ENCODE data around the gene CDH13. TPM values are rescaled to one million over a fixed set of nuclear protein-coding genes. Genes with fewer than 3 reads are reported as not detected.
A peak's percentile ranks its signal among the peaks of the same experiment; 100 is the strongest.

Gene CDH13
- total RNA-seq, 1 experiment from 2014 or later: 62.5 TPM

- H3K4me3 ChIP-seq: no peak overlapping the region
- H3K9me3 ChIP-seq (replicated peaks): no peaks in the 10 kb centered on the region
- no peaks in the 10 kb centered on the region for H3K27me3 ChIP-seq (replicated peaks)
- peak in 1 of 2 experiments; percentile 14 for DNase-seq (ENCODE audit: low read depth in 1 of 2, low spot score in 2 of 2)
- no peaks in the 10 kb centered on the region for H3K4me1 ChIP-seq (replicated peaks)
- no peaks in the 10 kb centered on the region for H3K36me3 ChIP-seq
- H3K27ac ChIP-seq: no peak overlapping the region
Measured at GRCh38 chr16:83627996-83628395, 1001.2 kb downstream of the CDH13 start.

GRCh38 chr16:83629426-83629825 lies 1002.7 kb downstream of the CDH13 start:
- no peaks in the 10 kb centered on the region for H3K9me3 ChIP-seq (replicated peaks)
- H3K27ac ChIP-seq: no peak overlapping the region
- H3K27me3 ChIP-seq (replicated peaks): no peaks in the 10 kb centered on the region
- no peak overlapping the region for H3K4me3 ChIP-seq
- H3K36me3 ChIP-seq: no peaks in the 10 kb centered on the region
- H3K4me1 ChIP-seq (replicated peaks): no peaks in the 10 kb centered on the region
- DNase-seq (ENCODE audit: low read depth in 1 of 2, low spot score in 2 of 2): no peak

GRCh38 chr16:83629836-83630235 lies 1003.1 kb downstream of the CDH13 start:
- DNase-seq (ENCODE audit: low read depth in 1 of 2, low spot score in 2 of 2): peak in 1 of 2 experiments; percentile 3
- no peak overlapping the region for H3K4me3 ChIP-seq
- H3K27ac ChIP-seq: no peak overlapping the region
- no peaks in the 10 kb centered on the region for H3K27me3 ChIP-seq (replicated peaks)
- no peaks in the 10 kb centered on the region for H3K36me3 ChIP-seq
- no peaks in the 10 kb centered on the region for H3K9me3 ChIP-seq (replicated peaks)
- no peaks in the 10 kb centered on the region for H3K4me1 ChIP-seq (replicated peaks)

GRCh38 chr16:83630979-83631378 lies 1004.2 kb downstream of the CDH13 start:
- H3K27me3 ChIP-seq (replicated peaks): no peaks in the 10 kb centered on the region
- no peak overlapping the region for H3K27ac ChIP-seq
- DNase-seq (ENCODE audit: low read depth in 1 of 2, low spot score in 2 of 2): peak in 1 of 2 experiments; percentile 8
- no peaks in the 10 kb centered on the region for H3K9me3 ChIP-seq (replicated peaks)
- no peaks in the 10 kb centered on the region for H3K4me1 ChIP-seq (replicated peaks)
- no peak overlapping the region for H3K4me3 ChIP-seq
- H3K36me3 ChIP-seq: no peaks in the 10 kb centered on the region

- H3K27ac ChIP-seq: no peak overlapping the region
- H3K4me3 ChIP-seq: no peak overlapping the region
- H3K36me3 ChIP-seq: no peaks in the 10 kb centered on the region
- DNase-seq (ENCODE audit: low read depth in 1 of 2, low spot score in 2 of 2): peak in 1 of 2 experiments; percentile 10
- no peaks in the 10 kb centered on the region for H3K9me3 ChIP-seq (replicated peaks)
- no peaks in the 10 kb centered on the region for H3K4me1 ChIP-seq (replicated peaks)
- H3K27me3 ChIP-seq (replicated peaks): no peaks in the 10 kb centered on the region
Measured at GRCh38 chr16:83633286-83633685, 1006.5 kb downstream of the CDH13 start.

GRCh38 chr16:83648347-83648746 lies 1021.6 kb downstream of the CDH13 start:
- no peak for DNase-seq (ENCODE audit: low read depth in 1 of 2, low spot score in 2 of 2)
- Histone ChIP-seq H3K9me3 (replicated peaks) (no peaks in the 10 kb centered on the region), H3K4me1 (replicated peaks) (0 out of 2 replicates have a peak, but pooled peaks cover under 1% of the 10 kb centered on the region), H3K27me3 (replicated peaks) (no peaks in the 10 kb centered on the region), H3K36me3 (no peaks in the 10 kb centered on the region), H3K27ac (no peak overlapping the region), H3K4me3 (no peak overlapping the region)

GRCh38 chr16:83651871-83652270 lies 1025.1 kb downstream of the CDH13 start:
- no peak for DNase-seq (ENCODE audit: low read depth in 1 of 2, low spot score in 2 of 2)
- H3K9me3 ChIP-seq (replicated peaks): no peaks in the 10 kb centered on the region
- H3K4me1 ChIP-seq (replicated peaks): peaks cover 11% of the 10 kb centered on the region
- no peaks in the 10 kb centered on the region for H3K36me3 ChIP-seq
- H3K4me3 ChIP-seq: no peak overlapping the region
- H3K27ac ChIP-seq: no peak overlapping the region
- no peaks in the 10 kb centered on the region for H3K27me3 ChIP-seq (replicated peaks)

DNA sequence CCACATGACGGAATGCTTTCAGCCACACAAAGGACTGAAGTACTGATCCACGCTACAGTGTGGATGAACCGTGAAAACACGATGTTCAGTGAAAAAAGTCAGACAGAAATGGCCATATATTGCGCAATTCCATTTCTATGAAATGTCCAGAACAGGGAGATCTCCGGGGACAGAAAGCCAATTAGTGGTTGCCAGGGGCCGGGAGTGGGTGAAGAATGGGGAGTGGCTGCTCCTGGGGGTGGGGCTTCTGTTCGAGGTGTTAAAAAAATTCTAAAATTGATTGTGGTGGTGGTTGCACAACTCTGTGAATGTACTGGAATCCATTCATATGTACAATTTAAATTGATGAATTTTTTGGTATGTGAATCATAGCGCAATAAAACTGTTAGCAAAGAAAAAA lies 1026.2 kb downstream of the CDH13 start:
- no peak for DNase-seq (ENCODE audit: low read depth in 1 of 2, low spot score in 2 of 2)
- Histone ChIP-seq H3K27ac (no peak overlapping the region), H3K36me3 (no peaks in the 10 kb centered on the region), H3K27me3 (replicated peaks) (no peaks in the 10 kb centered on the region), H3K4me1 (replicated peaks) (peaks cover 11% of the 10 kb centered on the region), H3K9me3 (replicated peaks) (no peaks in the 10 kb centered on the region), H3K4me3 (no peak overlapping the region)

- Histone ChIP-seq H3K4me1 (replicated peaks) (peaks cover 11% of the 10 kb centered on the region), H3K4me3 (no peak overlapping the region), H3K9me3 (replicated peaks) (no peaks in the 10 kb centered on the region), H3K36me3 (no peaks in the 10 kb centered on the region), H3K27ac (peak overlapping the region; percentile 26), H3K27me3 (replicated peaks) (no peaks in the 10 kb centered on the region)
- peak in 1 of 2 experiments; percentile 41 for DNase-seq (ENCODE audit: low read depth in 1 of 2, low spot score in 2 of 2)
Measured at GRCh38 chr16:83653785-83654184, 1027.0 kb downstream of the CDH13 start.

- no peaks in the 10 kb centered on the region for H3K36me3 ChIP-seq
- H3K27me3 ChIP-seq (replicated peaks): no peaks in the 10 kb centered on the region
- H3K4me1 ChIP-seq (replicated peaks): no peaks in the 10 kb centered on the region
- DNase-seq (ENCODE audit: low read depth in 1 of 2, low spot score in 2 of 2): no peak
- no peak overlapping the region for H3K4me3 ChIP-seq
- no peaks in the 10 kb centered on the region for H3K9me3 ChIP-seq (replicated peaks)
- H3K27ac ChIP-seq: no peak overlapping the region
Measured at GRCh38 chr16:83660282-83660681, 1033.5 kb downstream of the CDH13 start.

DNA sequence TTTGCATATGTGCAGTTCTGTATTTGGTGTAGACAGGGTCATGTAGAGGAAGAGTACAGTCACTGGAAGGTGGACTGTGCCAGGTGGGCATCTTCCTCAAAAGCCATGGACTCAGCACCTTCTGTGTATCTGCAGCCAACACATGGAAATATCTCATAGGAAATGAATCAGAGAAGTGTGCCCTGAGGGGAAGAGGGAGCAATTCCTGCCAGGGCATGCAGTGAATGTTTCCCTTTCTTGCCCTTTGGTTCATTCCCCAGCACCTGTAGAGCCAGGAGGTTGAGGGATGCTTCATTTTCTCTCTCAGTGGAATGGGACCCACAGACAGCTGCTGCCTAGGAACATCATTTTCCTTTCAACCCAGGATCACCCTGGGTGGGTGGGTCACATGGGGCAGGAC lies 1034.9 kb downstream of the CDH13 start:
- DNase-seq (ENCODE audit: low read depth in 1 of 2, low spot score in 2 of 2): no peak
- Histone ChIP-seq H3K9me3 (replicated peaks) (no peaks in the 10 kb centered on the region), H3K4me3 (no peak overlapping the region), H3K27me3 (replicated peaks) (no peaks in the 10 kb centered on the region), H3K36me3 (no peaks in the 10 kb centered on the region), H3K4me1 (replicated peaks) (no peaks in the 10 kb centered on the region), H3K27ac (no peak overlapping the region)

DNA sequence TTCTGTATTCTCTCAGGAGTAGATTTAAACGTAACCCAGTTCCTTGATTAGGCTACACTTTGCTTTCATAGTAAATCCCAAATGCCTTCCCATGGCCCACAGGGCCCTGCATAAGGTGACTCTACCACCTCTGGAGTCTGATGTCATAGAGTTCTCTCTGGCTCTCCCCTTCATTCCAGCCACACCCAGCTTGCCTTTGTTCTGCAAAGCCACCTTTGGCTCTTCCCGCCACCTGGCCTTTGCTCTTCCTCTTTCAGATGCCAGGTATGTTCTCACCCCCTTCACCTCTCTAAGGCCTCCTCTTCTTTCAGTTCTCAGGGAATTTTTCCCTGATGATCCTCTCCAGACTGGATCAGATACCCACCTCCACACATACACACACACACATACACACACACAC lies 1039.7 kb downstream of the CDH13 start:
- H3K27me3 ChIP-seq (replicated peaks): no peaks in the 10 kb centered on the region
- no peak overlapping the region for H3K27ac ChIP-seq
- H3K4me3 ChIP-seq: no peak overlapping the region
- H3K4me1 ChIP-seq (replicated peaks): no peaks in the 10 kb centered on the region
- no peaks in the 10 kb centered on the region; the same call in 1 of the 2 replicates for H3K36me3 ChIP-seq
- no peaks in the 10 kb centered on the region for H3K9me3 ChIP-seq (replicated peaks)
- DNase-seq (ENCODE audit: low read depth in 1 of 2, low spot score in 2 of 2): peak in 1 of 2 experiments; percentile 3

GRCh38 chr16:83669456-83669855 lies 1042.7 kb downstream of the CDH13 start:
- Histone ChIP-seq H3K27ac (no peak overlapping the region), H3K9me3 (replicated peaks) (no peaks in the 10 kb centered on the region), H3K4me3 (no peak overlapping the region), H3K27me3 (replicated peaks) (no peaks in the 10 kb centered on the region), H3K36me3 (peaks cover 4% of the 10 kb centered on the region; the same call in 1 of the 2 replicates), H3K4me1 (replicated peaks) (no peaks in the 10 kb centered on the region)
- no peak for DNase-seq (ENCODE audit: low read depth in 1 of 2, low spot score in 2 of 2)

DNA sequence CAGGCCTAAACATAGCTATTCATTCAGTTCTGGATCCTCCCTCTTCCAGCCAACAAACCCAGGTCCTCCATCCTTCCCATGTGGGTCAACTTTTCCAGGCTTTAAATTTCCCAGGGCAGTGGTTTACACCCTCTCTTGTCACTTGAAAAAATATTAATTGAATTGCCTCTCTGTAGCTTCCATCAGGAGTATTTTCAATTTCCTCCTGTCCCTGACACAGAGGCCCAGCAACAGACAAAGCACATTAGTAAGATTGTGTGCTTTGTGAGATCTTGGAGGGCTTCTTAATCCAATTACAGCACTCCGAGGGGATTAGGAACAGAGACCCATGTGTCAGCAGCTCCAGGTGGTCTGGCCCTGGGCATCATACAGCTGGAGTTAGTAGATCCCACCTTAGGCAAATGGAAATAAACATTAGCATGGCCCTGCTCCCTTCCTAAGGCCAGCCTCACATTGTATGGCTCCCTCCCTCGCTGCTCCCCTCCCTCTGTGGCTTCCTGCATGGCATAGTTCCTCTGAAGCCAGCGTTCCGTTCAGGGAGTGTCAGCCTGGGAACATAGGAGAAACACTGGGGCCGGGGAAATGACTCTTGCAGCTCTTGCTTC lies 1048.3 kb downstream of the CDH13 start:
- H3K27ac ChIP-seq: no peak overlapping the region
- H3K36me3 ChIP-seq: peaks cover 4% of the 10 kb centered on the region; the same call in 1 of the 2 replicates
- no peaks in the 10 kb centered on the region for H3K4me1 ChIP-seq (replicated peaks)
- no peak overlapping the region for H3K4me3 ChIP-seq
- H3K9me3 ChIP-seq (replicated peaks): no peaks in the 10 kb centered on the region
- no peaks in the 10 kb centered on the region for H3K27me3 ChIP-seq (replicated peaks)
- DNase-seq (ENCODE audit: low read depth in 1 of 2, low spot score in 2 of 2): no peak

DNA sequence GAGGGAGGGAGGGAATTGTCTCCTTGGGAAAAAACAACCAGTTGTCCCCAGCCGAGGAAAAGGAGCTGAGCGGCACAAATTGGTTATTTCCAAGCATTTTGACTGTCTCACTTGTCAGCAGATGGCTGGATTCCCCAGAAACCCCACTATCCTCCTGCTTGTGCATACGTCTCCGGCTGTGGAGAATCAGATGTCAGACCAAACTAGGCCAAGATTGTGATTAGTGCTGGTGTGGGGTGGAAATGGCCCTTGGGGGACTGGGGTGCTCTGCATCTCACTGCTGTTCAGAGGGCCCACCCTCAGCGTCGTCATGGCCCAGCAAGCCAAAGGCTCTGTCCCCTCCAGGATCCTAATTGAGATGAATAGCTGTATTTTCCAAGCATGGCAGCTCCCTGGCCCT lies 1049.3 kb downstream of the CDH13 start:
- Histone ChIP-seq H3K27ac (no peak overlapping the region), H3K36me3 (peaks cover 4% of the 10 kb centered on the region; the same call in 1 of the 2 replicates), H3K27me3 (replicated peaks) (no peaks in the 10 kb centered on the region), H3K4me1 (replicated peaks) (no peaks in the 10 kb centered on the region), H3K9me3 (replicated peaks) (no peaks in the 10 kb centered on the region), H3K4me3 (no peak overlapping the region)
- DNase-seq (ENCODE audit: low read depth in 1 of 2, low spot score in 2 of 2): no peak

Measured in SJSA1 (cell line).